NT2/D1 (cell line): Measurements from ENCODE around the gene RNF126.

Experiments
- SUZ12 ChIP-seq: IDR thresholded peaks from 2 replicates; pipeline ENCODE4 v1.6.1; 2011; ENCODE audit not compliant: insufficient read length, insufficient read depth; ENCODE audit errors: extremely low read depth
- YY1 ChIP-seq: IDR thresholded peaks from 2 replicates; pipeline ENCODE4 v1.6.1; 2011; ENCODE audit not compliant: insufficient read length, insufficient read depth

DNA sequence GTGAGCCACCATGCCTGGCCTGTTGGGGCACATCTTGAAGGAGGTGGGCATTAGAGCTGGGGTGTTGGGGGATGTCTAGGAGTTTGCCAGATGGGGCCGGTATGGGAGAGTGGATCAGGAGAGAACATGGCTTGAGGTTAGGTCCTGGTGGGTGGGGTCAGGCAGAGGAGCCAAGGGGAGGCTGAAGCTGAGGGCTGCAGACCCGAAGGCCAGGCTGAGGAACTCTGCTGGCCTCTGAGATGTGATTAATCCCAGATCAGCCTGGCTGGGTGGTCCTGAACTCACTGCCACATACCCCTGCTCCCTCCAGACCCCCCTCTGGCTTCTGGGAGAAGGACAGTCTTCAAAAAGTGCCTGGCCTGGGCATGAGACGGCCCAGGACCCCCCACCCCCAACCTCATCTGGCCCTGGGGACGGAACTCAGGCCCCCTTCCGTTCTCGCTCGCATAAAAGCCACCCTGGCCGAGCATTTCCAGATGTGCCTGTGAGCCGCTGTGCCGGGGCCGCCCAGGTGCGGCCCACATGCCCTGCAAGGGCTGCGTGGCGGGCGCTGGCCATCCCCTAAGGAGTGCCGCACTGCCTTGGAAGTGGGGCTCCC is 15.9 kb upstream of the RNF126 start:
- TF ChIP-seq YY1, result no peak
- no peak for TF ChIP-seq SUZ12
